OCI-LY7 (cell line): Measurements from ENCODE around the gene NUP160. TPM values are rescaled to one million over a fixed set of nuclear protein-coding genes. Genes with fewer than 3 reads are reported as not detected.
"Not testable (repeated sequence)": the region's sequence is repeated elsewhere in the genome, so short reads cannot be mapped to it uniquely, and the experiment has no call there.

Source experiments
- BruUV-seq: library from RNA; stranded (reverse); fragments of 400-500 nt; replicated peaks from 2 replicates; lab custom pipeline; 2021; lab: Mats Ljungman, UMichigan
- CTCF ChIA-PET: fragments of 300-600 bp; sonication (Branson Sonifier 250); formaldehyde crosslinking; loops from one replicate; lab custom pipeline; 2022; ENCODE audit warnings: antibody characterized with exemption; ENCODE audit not compliant: unreplicated experiment; lab: Charles Lee
- POLR2A ChIA-PET: fragments of 300-600 bp; sonication (Branson Sonifier 250); formaldehyde crosslinking; loops from one replicate; lab custom pipeline; 2022; ENCODE audit warnings: antibody characterized with exemption; lab: Charles Lee
- DNase-seq: peaks from one replicate; pipeline ENCODE4 v3.0.0-alpha.2; 2015; ENCODE audit warnings: low spot score
- H2AFZ ChIP-seq: fragments of 200-600 bp; sonication (generic), shearing (Covaris generic); 2 replicates; pipeline ENCODE4 v1.6.1; 2014; ENCODE audit warnings: mild to moderate bottlenecking, antibody characterized with exemption, low read length, moderate library complexity
- H3K27ac ChIP-seq: fragments of 200-600 bp; sonication (generic); 2 replicates; pipeline ENCODE4 v1.5.1; 2014; ENCODE audit warnings: mixed run types, low read depth, mild to moderate bottlenecking, moderate library complexity, low read length, inconsistent platforms; ENCODE audit not compliant: poor library complexity, severe bottlenecking
- H3K36me3 ChIP-seq: fragments of 200-600 bp; sonication (generic); 2 replicates; pipeline ENCODE4 v1.6.1; 2014; ENCODE audit warnings: mild to moderate bottlenecking, antibody characterized with exemption, low read length, moderate library complexity, mixed read lengths; ENCODE audit not compliant: insufficient read depth
- H3K4me1 ChIP-seq: fragments of 200-600 bp; sonication (generic); 2 replicates; pipeline ENCODE4 v1.5.1; 2014; ENCODE audit warnings: mild to moderate bottlenecking, low read length; ENCODE audit not compliant: insufficient read depth, poor library complexity, severe bottlenecking
- H3K4me2 ChIP-seq: fragments of 200-600 bp; sonication (generic); 2 replicates; pipeline ENCODE4 v1.6.1; 2014; ENCODE audit warnings: mild to moderate bottlenecking, low read length
- H3K4me3 ChIP-seq: fragments of 200-600 bp; sonication (generic); 2 replicates; pipeline ENCODE4 v1.5.1; 2014; ENCODE audit warnings: mild to moderate bottlenecking, low read depth, low read length; ENCODE audit not compliant: poor library complexity, severe bottlenecking
- H3K79me2 ChIP-seq: fragments of 200-600 bp; sonication (generic); 2 replicates; pipeline ENCODE4 v1.6.1; 2016; ENCODE audit warnings: low read depth, mild to moderate bottlenecking, low read length, moderate library complexity, mixed read lengths; ENCODE audit not compliant: insufficient read depth
- H3K9me2 ChIP-seq: fragments of 200-600 bp; sonication (generic); 2 replicates; pipeline ENCODE4 v1.6.1; 2016; ENCODE audit warnings: mild to moderate bottlenecking, low read length, mixed read lengths; ENCODE audit not compliant: insufficient read depth
- H3K9me3 ChIP-seq: fragments of 200-600 bp; sonication (generic); 2 replicates; pipeline ENCODE4 v1.6.1; 2014; ENCODE audit warnings: mild to moderate bottlenecking, mixed run types, low read length, mixed read lengths
- H4K20me1 ChIP-seq: fragments of 200-600 bp; sonication (generic); 2 replicates; pipeline ENCODE4 v1.6.1; 2014; ENCODE audit warnings: mild to moderate bottlenecking, antibody characterized with exemption, low read length, moderate library complexity, mixed read lengths; ENCODE audit not compliant: insufficient read depth
- CTCF ChIP-seq: fragments of 200-600 bp; sonication (generic); conservative IDR thresholded peaks from 2 replicates; pipeline ENCODE4 v1.5.1; 2014; ENCODE audit warnings: mild to moderate bottlenecking, antibody characterized with exemption, low read length, moderate library complexity, mixed read lengths
- EZH2phosphoT487 ChIP-seq: fragments of 200-600 bp; sonication (generic); IDR thresholded peaks from 2 replicates; pipeline ENCODE4 v1.6.1; 2018; ENCODE audit warnings: low read depth, borderline replicate concordance, mild to moderate bottlenecking, mixed run types, antibody characterized with exemption, low read length, moderate library complexity, mixed read lengths
- intact Hi-C: fragments of 100-400 bp; cut with micrococcal nuclease; formaldehyde crosslinking; loops from one replicate; pipeline ENCODE4 v1.10.0; 2022; ENCODE audit not compliant: unreplicated experiment
- total RNA-seq, 2 experiments: library from RNA; depleted of rRNA in 1 of 2; stranded (reverse); fragments of >200 nt in 1 of 2; shearing (Covaris generic) in 1 of 2; gene quantifications; 2 replicates each; pipeline ENCODE4 v1.2.3, GENCODE V29; 2014 to 2022

NUP160 gene
- total RNA-seq, 2 experiments from 2014 or later, result 32.0 to 70.6 TPM

GRCh38 chr11:47769556-47769955 lies 78.6 kb downstream of the NUP160 start:
- H3K4me2 ChIP-seq, H2AFZ ChIP-seq, H3K27ac ChIP-seq, CTCF ChIA-PET, H3K9me2 ChIP-seq, DNase-seq, H3K4me3 ChIP-seq, H3K9me3 ChIP-seq, BruUV-seq: not testable (repeated sequence)
- peaks cover 23% of the 10 kb centered on the region for H3K79me2 ChIP-seq
- peaks cover 11% of the 10 kb centered on the region for H4K20me1 ChIP-seq
- intact Hi-C loops, result loop anchor here (10.0 kb wide), 2 partner anchors 155 to 245 kb away; no protein-coding TSS in a partner anchor
- POLR2A ChIA-PET, result interaction anchor here (0.6 to 1.7 kb wide), 2 partner anchors 9 to 90 kb away, joined by 6 read pairs; no protein-coding TSS in a partner anchor
- H3K4me1 ChIP-seq, result peaks cover 17% of the 10 kb centered on the region
- peaks cover 13% of the 10 kb centered on the region for H3K36me3 ChIP-seq

- peak overlapping the region; percentile 53; the same call in 1 of the 2 replicates for H2AFZ ChIP-seq
- no peaks in the 10 kb centered on the region for H3K9me2 ChIP-seq
- peak overlapping the region; percentile 86 for H3K4me3 ChIP-seq
- peak overlapping the region; percentile 80 for H3K4me2 ChIP-seq
- peak; percentile 49 for DNase-seq
- intact Hi-C loops, result loop anchor here (10.0 kb wide), 2 partner anchors 157 to 247 kb away; no protein-coding TSS in a partner anchor
- POLR2A ChIA-PET, result interaction anchor here (0.5 to 1.4 kb wide), 7 partner anchors 10 to 375 kb away, joined by 3 to 5 read pairs (median 4); partner anchors contain the start of genes AGBL2 and NUP160
- CTCF ChIA-PET, result interaction anchor here (0.6 kb wide), 1 partner anchor 344 kb away, joined by 4 read pairs; no protein-coding TSS in a partner anchor
- TF ChIP-seq CTCF, result no peak
- peak overlapping the region; percentile 89 for H3K27ac ChIP-seq
- no TSS peak for BruUV-seq
- peaks cover 22% of the 10 kb centered on the region for H3K36me3 ChIP-seq
- peaks cover 14% of the 10 kb centered on the region for H4K20me1 ChIP-seq
- H3K9me3 ChIP-seq, result no peaks in the 10 kb centered on the region
- peaks cover 35% of the 10 kb centered on the region for H3K79me2 ChIP-seq
- peaks cover 18% of the 10 kb centered on the region for H3K4me1 ChIP-seq
These were observed 80.0 kb downstream of the NUP160 start for GRCh38 chr11:47768101-47768612.

- POLR2A ChIA-PET, result interaction anchor here (0.6 to 1.4 kb wide), 8 partner anchors 8 to 153 kb away, joined by 3 to 5 read pairs (median 4); partner anchors contain the start of gene NUP160
- H3K9me3 ChIP-seq, result no peaks in the 10 kb centered on the region
- CTCF ChIA-PET, result no interaction called here
- no TSS peak for BruUV-seq
- peaks cover 43% of the 10 kb centered on the region for H3K79me2 ChIP-seq
- peak overlapping the region; percentile 31; the same call in 1 of the 2 replicates for H2AFZ ChIP-seq
- TF ChIP-seq CTCF (no peak), EZH2phosphoT487 (no peak)
- peaks cover 37% of the 10 kb centered on the region for H3K36me3 ChIP-seq
- H3K27ac ChIP-seq, result peak overlapping the region; percentile 81
- H3K9me2 ChIP-seq, result no peaks in the 10 kb centered on the region
- H3K4me3 ChIP-seq, result peak overlapping the region; percentile 86
- peaks cover 14% of the 10 kb centered on the region for H4K20me1 ChIP-seq
- peak; percentile 76 for DNase-seq
- H3K4me2 ChIP-seq, result peak overlapping the region; percentile 66
- H3K4me1 ChIP-seq, result peaks cover 18% of the 10 kb centered on the region
- intact Hi-C loops, result loop anchor here (1.0 to 10.0 kb wide), 6 partner anchors 82 to 344 kb away; partner anchors contain the start of genes MTCH2 and NUP160
These were observed 81.5 kb downstream of the NUP160 start for GRCh38 chr11:47766509-47767227.
